Peyer's patch (tissue), 4 donors: ENCODE results near the gene PITX1. TPM values are rescaled to one million over a fixed set of nuclear protein-coding genes. Genes with fewer than 3 reads are reported as not detected.
A peak's percentile ranks its signal among the peaks of the same experiment; 100 is the strongest.

Source experiments
- DNase-seq, 3 donors: peaks; one replicate each; pipeline ENCODE4 v3.0.0-alpha.2; 2017 to 2019
- H3K27ac ChIP-seq, 4 donors: fragments of 200-600 bp; sonication (generic); one replicate each; pipeline ENCODE4 v1.5.1; 2016 to 2019
- H3K27me3 ChIP-seq, 2 donors: fragments of 200-600 bp; sonication (generic); one replicate each; pipeline ENCODE4 v1.5.1; 2019
- H3K36me3 ChIP-seq, 3 donors: fragments of 200-600 bp; sonication (generic); one replicate each; pipeline ENCODE4 v1.5.1; 2016 to 2019
- H3K4me1 ChIP-seq, 4 donors: fragments of 200-600 bp; sonication (generic); one replicate each; pipeline ENCODE4 v1.5.1; 2016 to 2019
- H3K4me3 ChIP-seq, 4 donors: fragments of 200-600 bp; sonication (generic); 1 replicate in 3 of 4; 2 replicates in 1 of 4; pipeline ENCODE4 v1.5.1; 2016 to 2019; ENCODE audit warnings: mild to moderate bottlenecking in 1 of 4
- H3K9me3 ChIP-seq, 4 donors: fragments of 200-600 bp; sonication (generic); one replicate each; pipeline ENCODE4 v1.5.1; 2016 to 2019; ENCODE audit warnings: mild to moderate bottlenecking in 1 of 4
- POLR2A ChIP-seq, 2 donors: fragments of 450-650 bp; IDR thresholded peaks; one replicate each; pipeline ENCODE4 v1.5.1; 2017; ENCODE audit warnings: antibody characterized with exemption in 2 of 2, mild to moderate bottlenecking in 2 of 2, moderate library complexity in 2 of 2
- total RNA-seq, 4 donors: library from RNA; depleted of rRNA; stranded (reverse); fragments of >200 nt; gene quantifications; one replicate each; pipeline ENCODE4 v1.1.0, GENCODE V29; 2016
- TF ChIP-seq, protein P1 (sequence below), 6 experiments: fragments of 450-650 bp in 4 of 6; fragments of 200-600 bp in 2 of 6; sonication (generic) in 1 of 6; IDR thresholded peaks; one replicate each; pipeline ENCODE4 v1.5.1; 2017 to 2019; ENCODE audit warnings: antibody characterized with exemption in 6 of 6, mild to moderate bottlenecking in 3 of 6, moderate library complexity in 1 of 6

Gene PITX1
- total RNA-seq, 4 donors from 2014 or later: 0.88 to 4.2 (median 2.5) TPM

DNA sequence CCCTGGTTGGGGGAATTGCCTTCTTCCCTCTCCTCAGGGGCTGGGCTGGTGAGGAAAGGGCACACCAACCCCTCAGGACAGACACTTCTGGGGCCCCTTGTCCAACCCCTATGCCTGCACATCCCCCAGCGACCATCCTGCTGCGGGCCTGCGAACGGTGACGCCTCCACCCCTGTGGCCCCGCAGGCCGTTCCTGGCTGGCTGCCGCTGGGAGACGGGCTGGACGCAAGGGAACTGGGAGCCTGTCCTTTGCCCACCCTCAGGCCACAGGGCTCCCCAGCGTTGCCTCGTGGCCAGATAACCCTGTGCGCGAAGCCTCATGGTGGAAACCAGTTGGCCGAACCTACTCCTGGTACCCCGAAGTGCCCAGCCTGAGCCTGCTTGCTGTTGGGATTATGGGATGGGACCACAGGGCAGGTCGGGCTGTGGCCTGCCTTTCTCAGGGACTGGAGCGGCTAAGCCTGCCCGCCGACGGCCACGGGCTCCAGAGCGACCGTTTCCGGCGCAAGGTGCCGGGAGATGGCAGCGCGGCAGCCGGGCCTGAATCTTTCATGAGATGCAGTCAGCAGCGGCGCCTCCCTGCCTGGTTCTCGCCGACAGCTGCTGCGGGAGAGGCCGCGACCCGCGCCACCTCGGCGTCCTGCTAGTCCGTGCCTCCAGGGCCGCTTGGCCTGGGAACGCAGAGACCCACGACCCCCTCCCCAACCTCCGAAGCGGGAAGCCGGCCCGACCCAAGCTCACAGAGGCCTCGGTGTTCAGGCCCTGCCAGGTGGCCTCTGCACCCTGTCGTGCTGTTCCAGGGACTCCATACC is 6.5 kb upstream of the PITX1 start:
- peaks cover 0 to 41% of the 10 kb centered on the region in 2 donors for H3K27me3 ChIP-seq
- no peak for DNase-seq
- no peak overlapping the region for H3K27ac ChIP-seq
- H3K9me3 ChIP-seq: no peaks in the 10 kb centered on the region
- H3K4me1 ChIP-seq: peaks cover 0 to 22% (median 14%) of the 10 kb centered on the region in 4 donors
- TF ChIP-seq, protein P1, sequence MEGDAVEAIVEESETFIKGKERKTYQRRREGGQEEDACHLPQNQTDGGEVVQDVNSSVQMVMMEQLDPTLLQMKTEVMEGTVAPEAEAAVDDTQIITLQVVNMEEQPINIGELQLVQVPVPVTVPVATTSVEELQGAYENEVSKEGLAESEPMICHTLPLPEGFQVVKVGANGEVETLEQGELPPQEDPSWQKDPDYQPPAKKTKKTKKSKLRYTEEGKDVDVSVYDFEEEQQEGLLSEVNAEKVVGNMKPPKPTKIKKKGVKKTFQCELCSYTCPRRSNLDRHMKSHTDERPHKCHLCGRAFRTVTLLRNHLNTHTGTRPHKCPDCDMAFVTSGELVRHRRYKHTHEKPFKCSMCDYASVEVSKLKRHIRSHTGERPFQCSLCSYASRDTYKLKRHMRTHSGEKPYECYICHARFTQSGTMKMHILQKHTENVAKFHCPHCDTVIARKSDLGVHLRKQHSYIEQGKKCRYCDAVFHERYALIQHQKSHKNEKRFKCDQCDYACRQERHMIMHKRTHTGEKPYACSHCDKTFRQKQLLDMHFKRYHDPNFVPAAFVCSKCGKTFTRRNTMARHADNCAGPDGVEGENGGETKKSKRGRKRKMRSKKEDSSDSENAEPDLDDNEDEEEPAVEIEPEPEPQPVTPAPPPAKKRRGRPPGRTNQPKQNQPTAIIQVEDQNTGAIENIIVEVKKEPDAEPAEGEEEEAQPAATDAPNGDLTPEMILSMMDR (IDR thresholded peaks at IDR 0.05): no peak
- no peak for TF ChIP-seq POLR2A (IDR thresholded peaks at IDR 0.05)
- H3K36me3 ChIP-seq: no peaks in the 10 kb centered on the region
- H3K4me3 ChIP-seq: no peak overlapping the region

DNA sequence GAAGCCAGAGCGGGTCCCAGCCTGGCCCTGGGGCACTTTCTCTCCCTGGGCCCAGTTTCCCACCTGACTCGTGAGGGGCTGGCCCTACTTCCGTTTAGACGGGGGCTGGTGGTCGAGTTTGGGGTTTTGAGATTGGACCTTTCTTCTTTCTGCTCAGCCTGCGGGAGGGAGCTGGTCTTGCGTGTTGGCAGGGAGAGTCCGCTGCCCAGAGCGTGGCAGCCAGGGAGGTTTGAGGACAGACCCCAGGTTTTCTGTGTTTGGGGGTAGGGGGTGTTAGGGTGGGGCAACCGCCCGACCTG is 6.0 kb upstream of the PITX1 start:
- Histone ChIP-seq H3K4me1 (peaks cover 0 to 22% (median 14%) of the 10 kb centered on the region in 4 donors), H3K4me3 (peak overlapping the region in 3 of 4 donors; percentile 33 to 41 (median 36)), H3K9me3 (no peaks in the 10 kb centered on the region), H3K27me3 (peaks cover 0 to 42% of the 10 kb centered on the region in 2 donors), H3K36me3 (no peaks in the 10 kb centered on the region), H3K27ac (peak overlapping the region in 2 of 4 donors; percentile 9 to 26)
- TF ChIP-seq, protein P1 (IDR thresholded peaks at IDR 0.05): no peak
- TF ChIP-seq POLR2A (IDR thresholded peaks at IDR 0.05): no peak
- DNase-seq: no peak

DNA sequence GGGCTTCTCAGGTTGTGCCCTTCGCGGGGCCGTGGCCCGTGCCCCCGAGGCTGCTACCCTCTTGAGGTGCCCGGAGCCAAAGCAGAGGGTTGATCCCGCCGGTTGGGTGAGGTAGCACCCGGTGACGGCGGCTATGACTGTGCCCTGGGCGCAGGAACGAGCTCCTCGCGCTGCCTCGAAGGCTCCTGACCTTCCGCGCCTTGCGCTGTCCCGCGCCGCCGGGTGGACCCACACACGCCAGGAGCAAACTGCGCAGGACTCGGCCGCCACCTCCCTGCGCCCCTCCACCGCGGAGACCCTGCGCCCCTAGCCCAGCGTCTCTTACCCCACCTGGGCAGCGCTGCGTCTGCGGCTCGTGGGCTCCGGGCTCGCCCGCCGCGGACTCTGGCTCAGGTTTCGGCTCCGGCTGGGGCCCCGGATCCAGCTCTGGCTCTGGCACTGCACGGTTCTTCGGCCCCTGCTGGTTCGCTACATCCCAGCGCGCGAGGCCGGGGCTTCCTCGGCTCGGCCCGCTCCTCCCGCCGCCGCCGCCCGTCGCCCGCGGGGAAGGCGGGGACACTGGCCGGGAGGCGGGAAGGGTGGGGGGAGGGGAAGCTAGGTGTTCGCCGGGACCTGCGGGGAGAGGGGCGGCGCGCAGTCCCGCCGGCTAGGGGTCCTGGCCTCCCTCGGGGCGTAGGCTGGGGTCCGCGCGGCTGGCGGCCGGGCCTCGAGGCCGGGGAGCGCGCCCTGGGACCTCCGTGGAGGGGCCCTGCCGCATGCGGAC is 5.4 kb upstream of the PITX1 start:
- H3K4me1 ChIP-seq: peaks cover 0 to 24% (median 15%) of the 10 kb centered on the region in 4 donors
- no peaks in the 10 kb centered on the region for H3K9me3 ChIP-seq
- no peak for TF ChIP-seq POLR2A (IDR thresholded peaks at IDR 0.05)
- TF ChIP-seq, protein P1 (IDR thresholded peaks at IDR 0.05): no peak
- H3K27me3 ChIP-seq: peaks cover 0 to 45% of the 10 kb centered on the region in 2 donors
- DNase-seq: no peak
- peak overlapping the region; percentile 6 to 41 (median 34) for H3K4me3 ChIP-seq
- H3K27ac ChIP-seq: peak overlapping the region in 3 of 4 donors; percentile 20 to 26 (median 26)
- no peaks in the 10 kb centered on the region for H3K36me3 ChIP-seq

DNA sequence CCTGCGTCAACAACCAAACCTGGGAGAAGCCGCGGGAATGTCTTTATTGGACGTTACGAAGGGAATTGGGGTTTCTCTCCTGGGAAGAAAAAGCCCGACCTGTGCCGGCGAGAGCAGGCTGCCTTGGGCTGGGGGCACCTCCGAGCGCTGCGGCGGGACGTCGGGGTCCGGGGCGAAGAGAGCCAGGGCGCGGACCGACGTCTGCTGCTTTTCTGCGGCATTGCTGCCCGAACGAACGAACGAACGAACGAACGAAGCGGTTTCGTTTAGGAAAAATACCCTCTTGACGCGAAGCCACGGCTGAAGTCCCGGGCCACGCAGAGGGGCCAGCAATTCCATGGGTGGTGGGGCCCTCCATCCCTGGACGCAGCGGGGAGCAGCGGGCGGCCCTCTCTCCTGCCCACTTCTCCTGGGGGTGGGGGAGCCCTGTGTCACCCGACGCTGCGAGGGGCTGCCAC is 4.8 kb upstream of the PITX1 start:
- Histone ChIP-seq H3K27me3 (peaks cover 0 to 49% of the 10 kb centered on the region in 2 donors), H3K4me3 (peak overlapping the region; percentile 6 to 41 (median 34)), H3K36me3 (no peaks in the 10 kb centered on the region), H3K27ac (peak overlapping the region in 2 of 4 donors; percentile 26), H3K4me1 (peaks cover 0 to 30% (median 18%) of the 10 kb centered on the region in 4 donors), H3K9me3 (no peaks in the 10 kb centered on the region)
- TF ChIP-seq, protein P1 (IDR thresholded peaks at IDR 0.05): no peak
- no peak for TF ChIP-seq POLR2A (IDR thresholded peaks at IDR 0.05)
- DNase-seq: no peak

DNA sequence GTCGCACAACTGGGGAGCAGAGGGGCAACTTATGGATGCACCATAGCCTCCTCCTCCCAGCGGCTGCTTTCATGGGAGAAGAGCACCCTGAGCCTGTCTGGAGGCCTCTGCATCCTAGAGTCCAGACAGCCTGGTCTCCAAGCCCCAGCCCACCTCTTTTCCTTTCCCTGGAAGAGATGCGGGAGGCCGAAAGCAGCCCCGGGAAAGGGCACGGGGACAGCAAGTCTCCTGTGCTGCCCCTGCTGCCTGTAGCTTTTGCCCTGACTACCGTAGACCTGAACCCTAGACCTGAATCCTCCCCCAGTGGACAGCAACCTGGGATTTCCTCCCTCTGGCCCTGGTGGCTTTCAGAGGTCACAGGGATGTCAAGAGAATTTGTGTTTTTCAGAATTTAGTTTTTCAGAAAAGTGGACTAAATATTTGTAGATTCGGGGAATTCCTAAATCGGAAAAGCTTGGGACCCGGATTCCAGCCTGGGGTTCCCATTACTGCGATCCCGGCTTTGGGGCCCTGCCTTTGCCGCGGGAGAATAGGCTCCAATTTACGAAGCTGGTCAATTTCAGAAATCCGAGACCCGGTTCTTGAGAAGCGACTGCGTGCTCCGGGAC is 4.3 kb upstream of the PITX1 start:
- no peaks in the 10 kb centered on the region for H3K9me3 ChIP-seq
- H3K4me1 ChIP-seq: peaks cover 0 to 36% (median 22%) of the 10 kb centered on the region in 4 donors
- TF ChIP-seq POLR2A (IDR thresholded peaks at IDR 0.05): no peak
- TF ChIP-seq, protein P1 (IDR thresholded peaks at IDR 0.05): no peak
- H3K27me3 ChIP-seq: peaks cover 0 to 54% of the 10 kb centered on the region in 2 donors
- H3K27ac ChIP-seq: peak overlapping the region in 2 of 4 donors; percentile 26 to 35
- no peak for DNase-seq
- peak overlapping the region in 1 of 4 donors; percentile 33 for H3K4me3 ChIP-seq
- no peaks in the 10 kb centered on the region for H3K36me3 ChIP-seq
